Fibroblast of the aortic adventitia (primary cell): Measurements from ENCODE around the gene PLCD3. TPM values are rescaled to one million over a fixed set of nuclear protein-coding genes. Genes with fewer than 3 reads are reported as not detected.

ENCODE experiments used
- DNase-seq: peaks from one replicate; pipeline ENCODE4 v3.0.0-alpha.2; 2010; ENCODE audit warnings: low read depth
- H3K4me3 ChIP-seq: 2 replicates; pipeline ENCODE4 v1.5.1; 2011; ENCODE audit warnings: low read depth, mild to moderate bottlenecking, control low read depth, low read length, moderate library complexity
- CTCF ChIP-seq: IDR thresholded peaks from 2 replicates; pipeline ENCODE4 v1.5.1; 2011; ENCODE audit warnings: mild to moderate bottlenecking, low read length, control low read depth, inconsistent platforms; ENCODE audit not compliant: insufficient read depth
- total RNA-seq: library from RNA; depleted of rRNA; stranded (reverse); fragments of >200 nt; gene quantifications from 2 replicates; pipeline ENCODE4 v1.2.3, GENCODE V29; 2012; ENCODE audit warnings: low replicate concordance

The PLCD3 gene
- total RNA-seq, 1 donor: 86.3 TPM

GRCh38 chr17:45101546-45101882, 30.8 kb downstream of the PLCD3 start:
- no peak overlapping the region for H3K4me3 ChIP-seq
- no peak for DNase-seq
- TF ChIP-seq CTCF: no peak

GRCh38 chr17:45098869-45099616, 33.3 kb downstream of the PLCD3 start:
- H3K4me3 ChIP-seq: no peak overlapping the region
- DNase-seq: peak; percentile 87
- TF ChIP-seq CTCF: peak; percentile 86

GRCh38 chr17:45098081-45098868, 34.0 kb downstream of the PLCD3 start:
- TF ChIP-seq CTCF: no peak
- DNase-seq: no peak
- no peak overlapping the region for H3K4me3 ChIP-seq

GRCh38 chr17:45096926-45097325, 35.4 kb downstream of the PLCD3 start:
- TF ChIP-seq CTCF: no peak
- no peak overlapping the region for H3K4me3 ChIP-seq
- DNase-seq: no peak

GRCh38 chr17:45096141-45096540, 36.2 kb downstream of the PLCD3 start:
- peak; percentile 48 for DNase-seq

GRCh38 chr17:45093444-45094110, 38.7 kb downstream of the PLCD3 start:
- DNase-seq: peak; percentile 40
- no peak for TF ChIP-seq CTCF
- no peak overlapping the region for H3K4me3 ChIP-seq

More at GRCh38 chr17:45096141-45096540, 36.2 kb downstream of the PLCD3 start:
- no peak overlapping the region for H3K4me3 ChIP-seq
- TF ChIP-seq CTCF: peak; percentile 59
